ENCODE results near the gene NPLOC4. TPM values are rescaled to one million over a fixed set of nuclear protein-coding genes. Genes with fewer than 3 reads are reported as not detected.

The NPLOC4 gene
- polyA plus RNA-seq, 3 donors, result 51.7 to 55.7 (median 52.5) TPM

GRCh38 chr17:81552244-81553017, 84.5 kb downstream of the NPLOC4 start, which contains the start of gene FAAP100:
TSS of gene FAAP100 (minus strand) at chr17:81552353. CDS start at chr17:81552330, 23 bp downstream.
- DNase-seq (ENCODE audit: low read depth in 3 of 3, low spot score in 2 of 3), result peak in 1 of 3 donors; percentile 72

GRCh38 chr17:81551458-81552243, 85.3 kb downstream of the NPLOC4 start:
- DNase-seq (ENCODE audit: low read depth in 3 of 3, low spot score in 2 of 3), result no peak

GRCh38 chr17:81550830-81551457, 86.0 kb downstream of the NPLOC4 start:
- DNase-seq (ENCODE audit: low read depth in 3 of 3, low spot score in 2 of 3), result no peak

GRCh38 chr17:81550285-81550684, 86.6 kb downstream of the NPLOC4 start:
- no peak for DNase-seq (ENCODE audit: low read depth in 3 of 3, low spot score in 2 of 3)

GRCh38 chr17:81549826-81550225, 87.1 kb downstream of the NPLOC4 start:
- DNase-seq (ENCODE audit: low read depth in 3 of 3, low spot score in 2 of 3), result no peak

- DNase-seq (ENCODE audit: low read depth in 3 of 3, low spot score in 2 of 3), result no peak
Observed at GRCh38 chr17:81549031-81549557, 87.8 kb downstream of the NPLOC4 start.

GRCh38 chr17:81547614-81547982, 89.3 kb downstream of the NPLOC4 start:
- DNase-seq (ENCODE audit: low read depth in 3 of 3, low spot score in 2 of 3), result no peak

GRCh38 chr17:81546906-81547613, 89.9 kb downstream of the NPLOC4 start:
- DNase-seq (ENCODE audit: low read depth in 3 of 3, low spot score in 2 of 3), result no peak

GRCh38 chr17:81545160-81545949, 91.6 kb downstream of the NPLOC4 start:
- no peak for DNase-seq (ENCODE audit: low read depth in 3 of 3, low spot score in 2 of 3)

GRCh38 chr17:81544281-81544974, 92.5 kb downstream of the NPLOC4 start:
- no peak for DNase-seq (ENCODE audit: low read depth in 3 of 3, low spot score in 2 of 3)

GRCh38 chr17:81543756-81544155, 93.2 kb downstream of the NPLOC4 start:
- no peak for DNase-seq (ENCODE audit: low read depth in 3 of 3, low spot score in 2 of 3)

GRCh38 chr17:81543339-81543675, 93.6 kb downstream of the NPLOC4 start:
- DNase-seq (ENCODE audit: low read depth in 3 of 3, low spot score in 2 of 3), result no peak

- DNase-seq (ENCODE audit: low read depth in 3 of 3, low spot score in 2 of 3), result no peak
Observed at GRCh38 chr17:81542431-81543338, 94.2 kb downstream of the NPLOC4 start.

- no peak for DNase-seq (ENCODE audit: low read depth in 3 of 3, low spot score in 2 of 3)
Observed at GRCh38 chr17:81541123-81541522, 95.8 kb downstream of the NPLOC4 start.

GRCh38 chr17:81540676-81541027, 96.3 kb downstream of the NPLOC4 start:
- no peak for DNase-seq (ENCODE audit: low read depth in 3 of 3, low spot score in 2 of 3)

GRCh38 chr17:81539961-81540675, 96.8 kb downstream of the NPLOC4 start:
- no peak for DNase-seq (ENCODE audit: low read depth in 3 of 3, low spot score in 2 of 3)

GRCh38 chr17:81539571-81539900, 97.4 kb downstream of the NPLOC4 start:
- DNase-seq (ENCODE audit: low read depth in 3 of 3, low spot score in 2 of 3), result no peak

Data from right renal cortex interstitium (tissue), 3 donors.